Cerebellar nuclear complex (tissue), 1 donor: ENCODE results near the gene SMIM32.

Experiments used
- DNase-seq, 2 experiments: peaks; one replicate each; lab custom pipeline; 2025; lab: John Stamatoyannopoulos, UW

The SMIM32 gene

GRCh38 chr5:136207631-136208030 is 14.7 kb upstream of the SMIM32 start:
- DNase-seq, result no peak

GRCh38 chr5:136206361-136206760 is 13.4 kb upstream of the SMIM32 start:
- DNase-seq, result no peak

- no peak for DNase-seq
Measured at GRCh38 chr5:136205941-136206340, 13.0 kb upstream of the SMIM32 start.

- no peak for DNase-seq
Measured at GRCh38 chr5:136205061-136205702, 12.2 kb upstream of the SMIM32 start.

- DNase-seq, result no peak
Measured at GRCh38 chr5:136203303-136203922, 10.5 kb upstream of the SMIM32 start.

GRCh38 chr5:136202469-136203205 is 9.7 kb upstream of the SMIM32 start:
- no peak for DNase-seq

- no peak for DNase-seq
Measured at GRCh38 chr5:136201870-136202269, 8.9 kb upstream of the SMIM32 start.

- DNase-seq, result no peak
Measured at GRCh38 chr5:136200761-136201160, 7.8 kb upstream of the SMIM32 start.

- DNase-seq, result no peak
Measured at GRCh38 chr5:136200130-136200529, 7.2 kb upstream of the SMIM32 start.

- no peak for DNase-seq
Measured at GRCh38 chr5:136199408-136199807, 6.4 kb upstream of the SMIM32 start.

- DNase-seq, result no peak
Measured at GRCh38 chr5:136198453-136198852, 5.5 kb upstream of the SMIM32 start.

- DNase-seq, result no peak
Measured at GRCh38 chr5:136197462-136198142, 4.6 kb upstream of the SMIM32 start.

GRCh38 chr5:136195971-136196820 is 3.2 kb upstream of the SMIM32 start:
- DNase-seq, result no peak

- DNase-seq, result no peak
Measured at GRCh38 chr5:136194576-136194975, 1.6 kb upstream of the SMIM32 start.

- DNase-seq, result no peak
Measured at GRCh38 chr5:136193322-136193935, 467 bp upstream of the SMIM32 start.

GRCh38 chr5:136192015-136192525 is 892 bp downstream of the SMIM32 start:
- no peak for DNase-seq

GRCh38 chr5:136191304-136192014 is 1.5 kb downstream of the SMIM32 start:
- DNase-seq, result no peak

- DNase-seq, result no peak
Measured at GRCh38 chr5:136190904-136191303, 2.1 kb downstream of the SMIM32 start.

GRCh38 chr5:136190091-136190720 is 2.8 kb downstream of the SMIM32 start:
- no peak for DNase-seq

- no peak for DNase-seq
Measured at GRCh38 chr5:136188859-136189258, 4.1 kb downstream of the SMIM32 start.
